Testis (tissue), 2 donors: ENCODE results near the gene CLASRP.

Experiments
- POLR2A ChIP-seq: fragments of 450-650 bp; IDR thresholded peaks from one replicate; pipeline ENCODE4 v1.6.1; 2017; ENCODE audit warnings: antibody characterized with exemption, mild to moderate bottlenecking, moderate library complexity
- TF ChIP-seq, protein P1 (sequence below), 3 experiments: fragments of 450-650 bp in 2 of 3; fragments of 200-600 bp in 1 of 3; sonication (generic) in 1 of 3; IDR thresholded peaks; one replicate each; pipeline ENCODE4 v1.5.1; 2016 to 2019; ENCODE audit warnings: antibody characterized with exemption in 3 of 3, mild to moderate bottlenecking in 2 of 3, moderate library complexity in 1 of 3

GRCh38 chr19:45110851-45111266 lies 72.0 kb downstream of the CLASRP start:
- TF ChIP-seq, protein P1, sequence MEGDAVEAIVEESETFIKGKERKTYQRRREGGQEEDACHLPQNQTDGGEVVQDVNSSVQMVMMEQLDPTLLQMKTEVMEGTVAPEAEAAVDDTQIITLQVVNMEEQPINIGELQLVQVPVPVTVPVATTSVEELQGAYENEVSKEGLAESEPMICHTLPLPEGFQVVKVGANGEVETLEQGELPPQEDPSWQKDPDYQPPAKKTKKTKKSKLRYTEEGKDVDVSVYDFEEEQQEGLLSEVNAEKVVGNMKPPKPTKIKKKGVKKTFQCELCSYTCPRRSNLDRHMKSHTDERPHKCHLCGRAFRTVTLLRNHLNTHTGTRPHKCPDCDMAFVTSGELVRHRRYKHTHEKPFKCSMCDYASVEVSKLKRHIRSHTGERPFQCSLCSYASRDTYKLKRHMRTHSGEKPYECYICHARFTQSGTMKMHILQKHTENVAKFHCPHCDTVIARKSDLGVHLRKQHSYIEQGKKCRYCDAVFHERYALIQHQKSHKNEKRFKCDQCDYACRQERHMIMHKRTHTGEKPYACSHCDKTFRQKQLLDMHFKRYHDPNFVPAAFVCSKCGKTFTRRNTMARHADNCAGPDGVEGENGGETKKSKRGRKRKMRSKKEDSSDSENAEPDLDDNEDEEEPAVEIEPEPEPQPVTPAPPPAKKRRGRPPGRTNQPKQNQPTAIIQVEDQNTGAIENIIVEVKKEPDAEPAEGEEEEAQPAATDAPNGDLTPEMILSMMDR (IDR thresholded peaks at IDR 0.05): no peak
- no peak for TF ChIP-seq POLR2A
